Endodermal cell (in vitro differentiated cells): ENCODE data around the gene ZNRF2. TPM values are rescaled to one million over a fixed set of nuclear protein-coding genes. Genes with fewer than 3 reads are reported as not detected.

Experiments used
- DNase-seq: peaks from one replicate; pipeline ENCODE4 v3.0.0-alpha.2; 2017
- H3K27ac ChIP-seq: 2 replicates; pipeline ENCODE4 v1.5.1; 2013; ENCODE audit warnings: mild to moderate bottlenecking, low read depth, low read length, moderate library complexity
- H3K27me3 ChIP-seq: 2 replicates; pipeline ENCODE4 v1.6.1; 2013; ENCODE audit warnings: mild to moderate bottlenecking, low read length, moderate library complexity; ENCODE audit not compliant: insufficient read depth, control insufficient read depth, poor library complexity, severe bottlenecking
- H3K36me3 ChIP-seq: 2 replicates; pipeline ENCODE4 v1.7.0; 2013; ENCODE audit warnings: mild to moderate bottlenecking, low read length, moderate library complexity; ENCODE audit not compliant: control insufficient read depth, insufficient read depth
- H3K4me1 ChIP-seq: one replicate; pipeline ENCODE4 v1.7.0; 2013; ENCODE audit warnings: low read length; ENCODE audit not compliant: control insufficient read depth, insufficient read depth
- H3K4me3 ChIP-seq: 2 replicates; pipeline ENCODE4 v1.5.1; 2013; ENCODE audit warnings: mild to moderate bottlenecking, low read length, moderate library complexity
- H3K9ac ChIP-seq: 2 replicates; pipeline ENCODE4 v1.6.1; 2013; ENCODE audit warnings: mild to moderate bottlenecking, low read length, moderate library complexity; ENCODE audit not compliant: poor library complexity, severe bottlenecking; ENCODE audit errors: extremely low read depth
- H3K9me3 ChIP-seq: 2 replicates; pipeline ENCODE4 v1.6.1; 2013; ENCODE audit warnings: mild to moderate bottlenecking, low read length, moderate library complexity; ENCODE audit not compliant: control insufficient read depth
- H3K27ac Mint-ChIP-seq: 2 replicates; pipeline ENCODE4 v1.8.0; 2020; ENCODE audit warnings: mixed read lengths
- H3K27me3 Mint-ChIP-seq: 2 replicates; pipeline ENCODE4 v1.8.0; 2021; ENCODE audit warnings: mild to moderate bottlenecking, mixed read lengths; ENCODE audit not compliant: insufficient read depth
- H3K36me3 Mint-ChIP-seq: 2 replicates; pipeline ENCODE4 v1.8.0; 2020; ENCODE audit warnings: low read depth, mixed read lengths
- H3K4me1 Mint-ChIP-seq: 2 replicates; pipeline ENCODE4 v1.8.0; 2020; ENCODE audit warnings: mixed read lengths
- H3K4me3 Mint-ChIP-seq: 2 replicates; pipeline ENCODE4 v1.8.0; 2020; ENCODE audit warnings: mild to moderate bottlenecking, moderate library complexity, mixed read lengths
- H3K9me3 Mint-ChIP-seq: 2 replicates; pipeline ENCODE4 v1.8.0; 2020; ENCODE audit warnings: mild to moderate bottlenecking, mixed read lengths
- WGBS, 2 experiments: methylation state at CpG; one replicate each; pipeline versions ENCODE4 v1.1.5 to v1.1.7; 2013; ENCODE audit warnings: missing lambda C conversion rate in 2 of 2, mixed read lengths in 1 of 2; ENCODE audit not compliant: insufficient coverage in 1 of 2, insufficient read length in 1 of 2; 5-methylcytosine and 5-hydroxymethylcytosine counted together
- total RNA-seq, 2 donors: library from RNA; stranded (reverse); fragmentation: NEBNext Ultra II Directional in 1 of 2; extraction: Animal tissue kit (Norgen Biotek cat#: 25700) in 1 of 2; gene quantifications; 2 replicates in 1 of 2; 3 replicates in 1 of 2; pipeline ENCODE4 v1.2.1, GENCODE V29; 2021
- TF ChIP-seq, protein P1 (sequence below): fragments of 200-600 bp; sonication (generic); conservative IDR thresholded peaks from 2 replicates; pipeline ENCODE4 v1.5.0; 2021; ENCODE audit warnings: antibody characterized with exemption, mild to moderate bottlenecking

ZNRF2 gene
- total RNA-seq, 2 donors from 2014 or later, result 15.5 to 20.9 TPM

DNA sequence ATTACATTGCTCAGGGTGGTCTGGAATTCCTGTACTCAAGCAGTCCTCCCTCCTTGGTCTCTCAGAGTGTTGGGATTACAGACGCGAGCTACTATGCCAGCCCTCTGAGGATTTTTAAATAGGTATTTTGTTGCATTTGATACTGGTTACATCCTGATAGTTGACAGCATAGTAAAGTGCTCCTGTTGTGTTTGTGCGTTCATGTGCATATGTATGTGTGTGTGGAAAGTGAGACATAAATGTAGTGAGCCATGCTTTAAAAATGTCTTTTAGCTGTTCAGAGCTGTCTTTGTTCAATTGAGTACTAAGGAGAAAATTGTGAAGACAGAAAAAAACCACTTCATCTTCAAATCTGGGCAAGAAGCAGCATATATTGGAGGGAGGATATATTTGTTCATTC is 27.8 kb downstream of the ZNRF2 start:
- 84 to 95% methylated on average over 2 to 3 of the region's 3 CpGs for WGBS, 2 experiments
- peaks cover 21% of the 10 kb centered on the region for H3K4me1 Mint-ChIP-seq

DNA sequence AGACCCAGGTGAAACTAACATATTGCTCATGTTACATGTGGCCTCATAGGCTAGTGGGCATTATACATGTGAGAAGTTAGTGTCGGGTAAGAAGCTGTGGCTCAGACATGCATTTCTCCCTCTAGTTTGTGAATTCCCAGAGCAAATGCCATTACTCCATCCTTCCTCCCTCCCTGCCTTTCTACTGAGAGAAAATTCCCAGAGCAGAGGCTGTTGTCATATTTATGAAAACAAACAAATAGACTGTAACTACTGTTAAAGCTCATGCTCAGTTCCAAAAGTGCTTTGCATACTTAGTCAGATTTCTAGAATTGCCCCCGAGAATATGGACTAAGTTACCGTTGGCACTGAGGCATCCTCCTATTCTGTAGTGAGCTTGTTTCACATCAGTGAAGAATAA is 29.0 kb downstream of the ZNRF2 start:
- Mint-ChIP-seq H3K27ac (no peak overlapping the region), H3K4me1 (peaks cover 14% of the 10 kb centered on the region)

More for the DNA sequence above, 27.8 kb downstream of the ZNRF2 start:
- DNase-seq, result no peak
- Mint-ChIP-seq H3K9me3 (no peaks in the 10 kb centered on the region), H3K4me3 (no peak overlapping the region), H3K27me3 (no peaks in the 10 kb centered on the region), H3K27ac (no peak overlapping the region), H3K36me3 (no peaks in the 10 kb centered on the region)
- no peak overlapping the region for H3K9ac ChIP-seq
- no peak overlapping the region for H3K4me3 ChIP-seq
- H3K36me3 ChIP-seq, result no peaks in the 10 kb centered on the region
- peak overlapping the region; percentile 8 for H3K27ac ChIP-seq
- TF ChIP-seq, protein P1, sequence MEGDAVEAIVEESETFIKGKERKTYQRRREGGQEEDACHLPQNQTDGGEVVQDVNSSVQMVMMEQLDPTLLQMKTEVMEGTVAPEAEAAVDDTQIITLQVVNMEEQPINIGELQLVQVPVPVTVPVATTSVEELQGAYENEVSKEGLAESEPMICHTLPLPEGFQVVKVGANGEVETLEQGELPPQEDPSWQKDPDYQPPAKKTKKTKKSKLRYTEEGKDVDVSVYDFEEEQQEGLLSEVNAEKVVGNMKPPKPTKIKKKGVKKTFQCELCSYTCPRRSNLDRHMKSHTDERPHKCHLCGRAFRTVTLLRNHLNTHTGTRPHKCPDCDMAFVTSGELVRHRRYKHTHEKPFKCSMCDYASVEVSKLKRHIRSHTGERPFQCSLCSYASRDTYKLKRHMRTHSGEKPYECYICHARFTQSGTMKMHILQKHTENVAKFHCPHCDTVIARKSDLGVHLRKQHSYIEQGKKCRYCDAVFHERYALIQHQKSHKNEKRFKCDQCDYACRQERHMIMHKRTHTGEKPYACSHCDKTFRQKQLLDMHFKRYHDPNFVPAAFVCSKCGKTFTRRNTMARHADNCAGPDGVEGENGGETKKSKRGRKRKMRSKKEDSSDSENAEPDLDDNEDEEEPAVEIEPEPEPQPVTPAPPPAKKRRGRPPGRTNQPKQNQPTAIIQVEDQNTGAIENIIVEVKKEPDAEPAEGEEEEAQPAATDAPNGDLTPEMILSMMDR, result no peak
- no peaks in the 10 kb centered on the region for H3K27me3 ChIP-seq
- no peaks in the 10 kb centered on the region for H3K9me3 ChIP-seq
- peaks cover 3% of the 10 kb centered on the region for H3K4me1 ChIP-seq

DNA sequence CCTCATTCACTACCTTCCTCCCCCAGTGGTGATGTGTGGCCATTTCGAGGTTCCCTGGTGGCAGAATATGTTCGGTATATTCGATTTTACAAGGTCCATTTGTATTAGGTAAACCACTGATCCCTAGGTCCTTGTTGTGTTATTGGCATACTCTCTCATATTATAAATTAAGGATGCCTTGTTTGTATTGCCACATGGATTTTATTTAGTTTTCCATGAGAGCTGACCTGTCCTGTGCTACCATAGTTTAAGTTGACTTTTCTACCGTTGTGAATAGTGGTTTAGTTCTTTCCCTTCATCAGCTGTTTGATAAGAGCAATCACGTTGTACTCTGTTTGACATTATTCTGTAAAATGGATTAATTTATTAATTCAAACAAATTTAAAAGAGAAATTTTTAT is 29.4 kb downstream of the ZNRF2 start:
- H3K27ac ChIP-seq, result no peak overlapping the region
- H3K9me3 Mint-ChIP-seq, result no peaks in the 10 kb centered on the region
- TF ChIP-seq, protein P1, result no peak
- peaks cover 14% of the 10 kb centered on the region for H3K4me1 Mint-ChIP-seq
- H3K4me1 ChIP-seq, result no peaks in the 10 kb centered on the region
- no peak overlapping the region for H3K4me3 ChIP-seq
- H3K27me3 Mint-ChIP-seq, result no peaks in the 10 kb centered on the region
- H3K4me3 Mint-ChIP-seq, result no peak overlapping the region
- 94% methylated on average over 4 of the region's 5 CpGs; no CpG with 5 or more reads in 1 of the 2 experiments for WGBS, 2 experiments
- no peaks in the 10 kb centered on the region for H3K9me3 ChIP-seq
- H3K27me3 ChIP-seq, result no peaks in the 10 kb centered on the region
- no peaks in the 10 kb centered on the region for H3K36me3 ChIP-seq
- no peak overlapping the region for H3K9ac ChIP-seq
- no peak for DNase-seq
- H3K36me3 Mint-ChIP-seq, result no peaks in the 10 kb centered on the region
- no peak overlapping the region for H3K27ac Mint-ChIP-seq

More for the DNA sequence above, 29.0 kb downstream of the ZNRF2 start:
- no peak for DNase-seq
- Mint-ChIP-seq H3K9me3 (no peaks in the 10 kb centered on the region), H3K27me3 (no peaks in the 10 kb centered on the region), H3K4me3 (no peak overlapping the region), H3K36me3 (no peaks in the 10 kb centered on the region)
- Histone ChIP-seq H3K4me1 (no peaks in the 10 kb centered on the region), H3K27me3 (no peaks in the 10 kb centered on the region), H3K27ac (no peak overlapping the region), H3K9ac (no peak overlapping the region), H3K36me3 (no peaks in the 10 kb centered on the region), H3K4me3 (no peak overlapping the region), H3K9me3 (no peaks in the 10 kb centered on the region)
- WGBS, 2 experiments, result 89 to 93% methylated on average over 2 to 3 of the region's 3 CpGs
- TF ChIP-seq, protein P1, result no peak
